ENCODE measurements around the gene ATAD3A.
A peak's percentile ranks its signal among the peaks of the same experiment; 100 is the strongest.

The ATAD3A gene

GRCh38 chr1:1553821-1554494, 42.0 kb downstream of the ATAD3A start:
- Histone ChIP-seq H3K27me3 (ENCODE audit: insufficient read depth, poor library complexity, severe bottlenecking) (no peaks in the 10 kb centered on the region), H3K27ac (replicated peaks) (no peak overlapping the region), H3K4me3 (replicated peaks; ENCODE audit: insufficient read depth, low read length) (no peak overlapping the region)
- TF ChIP-seq POLR2AphosphoS5 (IDR thresholded peaks at IDR 0.05; ENCODE audit: low read depth), result no peak
- no peak for TF ChIP-seq REST (IDR thresholded peaks at IDR 0.05; ENCODE audit: insufficient replicate concordance, low read depth)
- TF ChIP-seq SPI1 (IDR thresholded peaks at IDR 0.05; ENCODE audit: borderline replicate concordance, low read depth), result no peak
- TF ChIP-seq, protein P1, sequence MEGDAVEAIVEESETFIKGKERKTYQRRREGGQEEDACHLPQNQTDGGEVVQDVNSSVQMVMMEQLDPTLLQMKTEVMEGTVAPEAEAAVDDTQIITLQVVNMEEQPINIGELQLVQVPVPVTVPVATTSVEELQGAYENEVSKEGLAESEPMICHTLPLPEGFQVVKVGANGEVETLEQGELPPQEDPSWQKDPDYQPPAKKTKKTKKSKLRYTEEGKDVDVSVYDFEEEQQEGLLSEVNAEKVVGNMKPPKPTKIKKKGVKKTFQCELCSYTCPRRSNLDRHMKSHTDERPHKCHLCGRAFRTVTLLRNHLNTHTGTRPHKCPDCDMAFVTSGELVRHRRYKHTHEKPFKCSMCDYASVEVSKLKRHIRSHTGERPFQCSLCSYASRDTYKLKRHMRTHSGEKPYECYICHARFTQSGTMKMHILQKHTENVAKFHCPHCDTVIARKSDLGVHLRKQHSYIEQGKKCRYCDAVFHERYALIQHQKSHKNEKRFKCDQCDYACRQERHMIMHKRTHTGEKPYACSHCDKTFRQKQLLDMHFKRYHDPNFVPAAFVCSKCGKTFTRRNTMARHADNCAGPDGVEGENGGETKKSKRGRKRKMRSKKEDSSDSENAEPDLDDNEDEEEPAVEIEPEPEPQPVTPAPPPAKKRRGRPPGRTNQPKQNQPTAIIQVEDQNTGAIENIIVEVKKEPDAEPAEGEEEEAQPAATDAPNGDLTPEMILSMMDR (IDR thresholded peaks at IDR 0.05; ENCODE audit: insufficient read depth, low read length), result no peak
- no peak for TF ChIP-seq GABPA (IDR thresholded peaks at IDR 0.05; ENCODE audit: low read depth)
- DNase-seq (ENCODE audit: low read depth in 1 of 2, low spot score in 1 of 2), result no peak

DNA sequence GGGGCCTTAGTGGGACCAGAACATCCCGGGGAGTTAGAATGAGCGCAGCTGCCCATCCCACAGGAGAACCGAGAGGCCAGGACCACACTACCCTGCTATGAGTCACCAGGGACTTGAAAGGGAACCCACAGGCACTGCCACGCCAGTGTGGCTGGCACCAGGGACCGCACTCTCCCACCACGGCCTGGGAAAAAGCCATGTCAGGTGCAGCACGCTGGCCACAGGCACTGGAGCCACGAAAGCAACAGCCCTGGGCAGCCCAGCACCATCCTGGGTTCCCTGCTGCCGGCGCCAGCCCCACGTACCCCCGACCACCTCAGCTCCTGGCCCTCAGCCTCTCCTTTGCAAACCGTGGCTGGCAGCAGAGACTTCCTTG, 42.6 kb downstream of the ATAD3A start:
- TF ChIP-seq POLR2AphosphoS5 (IDR thresholded peaks at IDR 0.05; ENCODE audit: low read depth) (peak; percentile 42), REST (IDR thresholded peaks at IDR 0.05; ENCODE audit: insufficient replicate concordance, low read depth) (no peak)
- Histone ChIP-seq H3K27ac (replicated peaks) (no peak overlapping the region), H3K27me3 (ENCODE audit: insufficient read depth, poor library complexity, severe bottlenecking) (no peaks in the 10 kb centered on the region), H3K4me3 (replicated peaks; ENCODE audit: insufficient read depth, low read length) (no peak overlapping the region)
- no peak for DNase-seq (ENCODE audit: low read depth in 1 of 2, low spot score in 1 of 2)

- no peak overlapping the region for H3K4me3 ChIP-seq (replicated peaks; ENCODE audit: insufficient read depth, low read length)
- no peak for DNase-seq (ENCODE audit: low read depth in 1 of 2, low spot score in 1 of 2)
- H3K27ac ChIP-seq (replicated peaks), result no peak overlapping the region
- peak; percentile 11; the same call in 1 of the 2 replicates for TF ChIP-seq POLR2AphosphoS5 (IDR thresholded peaks at IDR 0.05; ENCODE audit: low read depth)
- TF ChIP-seq, protein P1 (IDR thresholded peaks at IDR 0.05; ENCODE audit: insufficient read depth, low read length), result no peak
- TF ChIP-seq GABPA (IDR thresholded peaks at IDR 0.05; ENCODE audit: low read depth), result no peak
- no peak for TF ChIP-seq SPI1 (IDR thresholded peaks at IDR 0.05; ENCODE audit: borderline replicate concordance, low read depth)
- no peak for TF ChIP-seq REST (IDR thresholded peaks at IDR 0.05; ENCODE audit: insufficient replicate concordance, low read depth)
- H3K27me3 ChIP-seq (ENCODE audit: insufficient read depth, poor library complexity, severe bottlenecking), result no peaks in the 10 kb centered on the region
Observed at GRCh38 chr1:1554926-1555915, 43.3 kb downstream of the ATAD3A start.
